GM18907 (cell line): ENCODE data around the gene MAP1LC3A.

Experiments
- ATAC-seq: cut with Tn5 transposase; IDR thresholded peaks from one replicate; pipeline ENCODE4 v1.9.1; 2021; ENCODE audit warnings: mild to moderate bottlenecking, moderate library complexity; ENCODE audit not compliant: unreplicated experiment

Gene MAP1LC3A

DNA sequence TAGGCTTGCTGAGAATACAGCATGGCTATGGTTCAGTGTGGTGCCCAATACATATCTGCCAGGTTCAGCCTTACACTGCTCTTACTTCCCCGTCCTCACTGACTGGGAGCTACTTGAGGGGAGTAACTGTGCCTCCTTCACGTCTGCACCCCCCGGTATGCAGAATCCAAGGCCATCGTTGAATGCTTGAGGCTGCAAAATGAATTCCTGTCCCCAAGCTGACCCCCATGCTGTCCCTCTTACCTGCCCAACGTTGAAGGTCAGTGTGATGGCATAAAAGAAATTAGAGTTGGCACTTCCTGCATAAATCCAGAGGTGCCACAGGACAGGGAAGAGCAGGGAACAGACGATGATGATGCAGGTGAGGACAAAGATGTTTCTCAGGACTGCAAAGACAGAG lies 16.3 kb downstream of the MAP1LC3A start:
- no peak for ATAC-seq

DNA sequence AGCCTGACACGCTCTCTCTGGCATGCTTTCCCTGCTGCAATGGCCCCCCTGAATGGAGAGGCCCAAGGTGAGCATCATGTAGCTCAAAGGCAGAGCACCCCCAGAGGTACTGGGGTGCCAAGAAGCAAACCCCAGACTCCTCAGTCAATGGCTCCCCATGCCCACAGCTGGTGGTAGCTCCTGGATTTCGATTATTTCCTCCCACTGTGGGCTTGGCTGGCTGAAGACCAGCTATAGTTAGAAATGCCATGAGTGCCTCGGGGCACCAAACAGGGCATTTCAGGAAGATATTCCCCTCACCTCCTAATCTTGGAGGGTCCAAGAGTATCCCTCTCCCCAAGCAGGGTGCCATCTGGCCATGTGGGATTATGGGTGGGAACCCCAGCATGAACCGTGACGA lies 16.8 kb downstream of the MAP1LC3A start:
- ATAC-seq, result no peak

DNA sequence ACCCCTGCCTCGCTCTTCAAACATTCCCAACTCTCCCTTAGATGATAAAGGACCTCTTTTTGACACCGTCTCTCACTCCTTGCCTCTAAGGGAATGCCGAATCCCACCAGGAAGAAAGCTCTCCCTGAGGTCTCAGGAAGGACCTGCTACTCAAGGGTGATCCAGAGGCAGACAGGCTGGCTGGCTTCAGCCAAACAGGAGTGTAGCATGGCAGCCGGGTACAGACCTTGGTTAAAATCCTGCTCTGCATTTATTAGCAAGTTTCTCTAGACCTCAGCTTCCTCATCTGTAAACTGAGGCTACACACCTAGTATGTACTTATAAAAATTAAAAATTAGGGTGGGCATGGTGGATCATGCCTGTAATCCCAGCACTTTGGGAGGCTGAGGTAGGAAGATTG lies 17.2 kb downstream of the MAP1LC3A start:
- no peak for ATAC-seq

DNA sequence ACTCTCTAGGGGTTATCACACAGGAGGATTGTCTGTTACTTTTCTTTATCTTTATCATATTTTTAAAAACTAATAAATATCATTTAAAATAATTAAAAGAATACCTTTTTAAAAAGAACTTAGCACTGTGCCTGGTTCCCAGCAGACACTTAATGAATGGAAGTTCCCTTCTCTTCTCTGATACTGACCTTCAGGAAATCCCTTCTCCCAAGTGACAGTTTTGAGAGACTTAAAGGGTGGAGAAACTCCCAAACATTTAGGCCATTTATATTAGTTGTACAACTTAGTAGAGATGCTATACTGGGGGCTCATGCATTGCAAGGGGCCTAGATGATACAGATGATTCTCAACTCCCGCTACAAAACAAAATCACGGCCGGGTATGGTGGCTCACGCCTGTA lies 18.5 kb downstream of the MAP1LC3A start:
- no peak for ATAC-seq

DNA sequence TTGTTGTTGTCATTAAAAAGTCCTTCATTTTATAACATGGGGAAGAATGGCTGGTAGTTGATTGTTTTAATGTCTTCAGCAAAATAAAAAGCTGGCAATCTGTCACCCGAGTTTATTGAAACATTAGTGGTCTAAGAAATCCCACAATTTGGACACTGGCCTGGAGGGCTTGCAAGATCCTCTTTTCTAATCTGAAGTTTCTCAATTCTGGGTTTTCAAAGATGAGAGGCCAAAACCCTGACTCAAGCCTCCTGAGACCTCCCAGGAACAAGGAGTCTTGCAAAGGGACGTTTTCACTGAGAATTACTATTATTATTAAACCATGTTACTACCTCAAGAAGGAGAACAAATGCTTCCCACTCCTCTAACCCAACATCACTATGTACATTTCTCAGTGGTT lies 19.5 kb downstream of the MAP1LC3A start:
- no peak for ATAC-seq

DNA sequence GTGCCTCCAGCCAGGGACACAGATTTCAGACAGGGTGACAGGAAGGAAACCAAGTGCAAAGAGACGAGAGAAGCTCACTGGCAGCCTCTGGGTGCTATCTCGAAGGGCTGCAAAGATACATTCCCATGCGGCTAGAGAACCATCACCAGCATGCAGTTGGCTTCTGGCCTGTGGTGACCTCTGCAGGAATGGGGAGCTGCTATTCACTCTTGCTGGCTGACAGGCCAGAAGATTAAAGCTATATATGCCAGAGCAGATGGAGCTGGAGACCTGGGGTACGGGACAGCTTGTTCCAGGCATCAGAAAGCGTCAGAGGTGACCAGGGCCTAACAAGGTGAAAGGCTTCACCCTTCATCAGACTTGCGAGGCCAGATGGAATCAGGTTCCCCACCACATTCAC lies 20.0 kb downstream of the MAP1LC3A start:
- no peak for ATAC-seq

DNA sequence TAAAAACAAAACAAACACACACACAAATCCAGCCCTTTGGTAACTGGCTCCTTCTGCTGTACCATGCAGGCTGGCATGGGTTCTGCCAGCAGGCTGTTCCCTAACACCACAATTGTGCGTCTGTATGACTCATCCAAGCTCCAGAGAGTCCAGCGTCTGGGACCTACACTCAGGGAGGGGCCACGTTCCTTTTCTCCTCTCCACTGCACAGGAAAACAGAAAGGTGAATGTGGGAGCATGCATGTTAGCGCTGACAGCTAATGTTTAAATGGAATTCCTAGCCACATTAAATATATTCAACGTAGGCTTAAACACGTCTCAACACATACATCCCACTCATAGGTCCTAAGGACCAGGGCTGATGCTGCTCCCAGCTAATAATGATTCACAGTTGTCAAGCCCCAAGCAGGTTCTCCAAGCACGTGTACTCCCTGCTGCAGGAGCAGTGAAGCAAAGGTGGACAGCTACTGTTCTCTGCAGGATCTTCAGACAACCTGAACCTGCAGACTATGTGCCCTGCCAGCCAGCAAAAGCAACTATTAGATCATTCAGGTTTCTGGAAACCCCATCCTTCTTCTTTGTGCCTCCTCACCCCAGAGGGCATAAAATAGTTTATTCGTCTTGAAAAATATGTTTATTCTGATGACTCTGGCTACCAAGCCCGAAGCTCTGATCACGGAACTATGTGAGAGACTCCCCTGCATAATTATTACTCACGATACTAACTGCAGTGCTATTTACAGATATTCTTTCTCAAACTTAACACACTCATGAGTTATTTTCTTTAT lies 20.9 kb downstream of the MAP1LC3A start:
- ATAC-seq, result no peak

DNA sequence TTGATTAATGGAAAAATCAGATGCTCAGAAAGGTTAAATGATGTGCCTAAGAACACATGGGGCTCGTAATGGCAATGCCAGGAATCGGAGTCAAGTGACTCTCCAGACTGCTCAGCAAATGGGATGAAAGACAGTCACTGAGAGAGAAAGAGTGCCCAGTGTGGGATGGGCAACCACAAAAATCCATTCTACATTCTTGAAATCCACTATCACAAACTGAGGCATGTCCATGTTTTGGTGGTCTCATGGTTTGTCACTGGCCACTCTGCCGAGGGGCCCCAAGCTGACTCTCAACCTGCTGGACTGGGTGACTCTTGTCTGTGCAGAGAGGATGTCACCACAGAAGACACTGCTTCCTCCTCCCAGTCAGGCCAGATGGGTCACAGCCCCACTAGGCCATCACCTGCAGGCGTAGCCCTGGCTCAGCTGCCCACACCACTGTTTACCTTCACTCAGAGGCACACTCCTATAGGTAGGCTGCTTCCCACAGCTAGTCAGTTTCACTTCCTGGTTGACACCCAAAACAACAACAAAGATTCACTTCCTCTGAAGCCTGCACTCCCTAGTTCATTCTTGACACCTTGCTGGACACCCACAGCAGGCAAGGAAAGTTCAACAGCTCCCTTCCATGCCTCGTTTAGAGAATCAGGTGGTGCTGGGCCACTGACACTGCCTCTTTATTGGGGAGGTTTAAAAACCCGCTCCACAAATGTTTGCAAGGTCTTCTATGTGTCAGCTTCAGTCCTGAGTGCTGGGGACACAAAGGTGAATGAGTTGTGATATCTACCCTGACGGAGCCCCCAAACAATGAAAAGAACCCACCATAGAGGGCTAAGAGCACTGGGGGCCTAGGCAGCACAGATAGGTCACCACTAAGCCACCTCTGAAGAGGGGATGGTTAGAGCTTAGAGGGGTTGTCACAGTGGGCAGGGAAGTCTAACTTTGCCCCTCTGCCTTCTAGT lies 21.7 kb downstream of the MAP1LC3A start:
- peak; percentile 46 for ATAC-seq

DNA sequence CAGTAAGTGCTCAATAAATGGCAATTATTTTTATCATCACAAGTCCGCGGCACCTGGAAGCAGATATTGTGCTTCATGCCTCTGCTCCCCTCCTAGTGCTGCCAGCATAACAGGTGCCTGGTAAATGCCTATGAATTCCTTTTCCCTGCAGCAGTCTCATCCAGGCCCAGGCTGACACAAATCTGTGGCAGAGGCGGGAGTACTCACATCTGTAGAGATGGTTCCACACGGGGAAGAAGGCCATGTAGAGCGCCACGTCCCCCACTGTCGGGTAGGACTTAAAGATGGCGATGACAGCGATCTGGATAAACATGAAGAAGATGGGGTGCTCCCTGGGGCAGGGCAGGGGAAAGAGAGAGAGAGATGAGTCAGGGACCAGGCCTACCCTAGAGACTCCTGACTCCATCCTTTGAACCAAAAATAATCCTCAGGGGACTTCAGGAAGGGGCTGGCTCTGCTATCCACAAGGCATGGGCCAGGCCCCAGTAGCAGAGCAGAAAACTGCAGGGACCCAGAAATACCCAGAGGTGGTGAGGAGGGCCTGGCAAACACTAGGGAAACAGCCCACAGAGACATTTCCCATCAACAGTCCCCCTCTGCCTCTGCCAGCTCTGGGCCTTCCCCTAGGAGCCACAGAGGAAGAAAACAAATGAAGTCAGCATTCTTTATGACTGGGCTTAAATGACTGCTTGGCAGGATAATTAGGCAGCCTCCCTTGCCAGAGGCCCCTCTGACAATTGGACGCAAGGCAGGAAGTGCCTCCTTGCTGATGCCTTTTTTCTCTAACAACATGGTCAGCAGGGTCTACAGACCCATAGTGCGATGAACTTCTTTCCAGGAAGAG lies 23.0 kb downstream of the MAP1LC3A start:
- ATAC-seq, result no peak

DNA sequence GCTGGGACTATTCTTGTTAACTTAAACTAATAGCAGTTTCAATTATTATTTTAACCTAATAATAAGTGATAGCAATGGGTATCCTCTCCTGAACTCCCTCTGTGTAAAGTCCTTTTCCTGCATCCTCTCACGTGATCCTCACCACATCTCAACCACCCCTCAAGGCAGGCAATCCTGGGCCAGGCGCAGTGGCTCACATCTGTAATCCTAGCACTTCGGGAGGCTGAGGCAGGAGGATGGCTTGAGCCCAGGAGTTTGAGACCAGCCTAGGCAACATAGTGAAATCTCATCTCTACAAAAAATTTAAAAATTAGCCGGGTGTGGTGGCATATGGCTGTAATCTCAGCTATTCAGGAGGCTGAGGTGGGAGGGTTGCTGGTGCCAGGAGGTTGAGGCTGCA lies 23.7 kb downstream of the MAP1LC3A start:
- ATAC-seq, result no peak

DNA sequence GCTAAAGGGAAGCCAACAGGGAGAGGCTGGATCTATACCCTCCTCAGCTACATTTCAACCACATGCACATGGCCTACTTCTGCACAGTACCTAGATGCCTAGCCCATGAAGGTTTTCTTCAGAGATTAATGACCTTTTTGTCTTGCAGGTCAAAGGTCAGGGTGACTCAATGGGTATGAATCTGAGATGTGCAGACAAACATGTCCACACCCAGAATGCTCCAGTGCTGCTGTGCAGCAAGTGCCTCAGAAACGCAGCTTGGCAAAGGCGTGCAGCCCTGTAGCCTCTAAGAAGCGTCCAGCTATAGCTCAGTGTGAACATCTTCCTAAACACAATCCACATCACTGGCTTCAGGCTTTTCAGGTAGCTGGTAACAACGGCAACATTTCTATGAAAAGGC lies 24.4 kb downstream of the MAP1LC3A start:
- no peak for ATAC-seq

DNA sequence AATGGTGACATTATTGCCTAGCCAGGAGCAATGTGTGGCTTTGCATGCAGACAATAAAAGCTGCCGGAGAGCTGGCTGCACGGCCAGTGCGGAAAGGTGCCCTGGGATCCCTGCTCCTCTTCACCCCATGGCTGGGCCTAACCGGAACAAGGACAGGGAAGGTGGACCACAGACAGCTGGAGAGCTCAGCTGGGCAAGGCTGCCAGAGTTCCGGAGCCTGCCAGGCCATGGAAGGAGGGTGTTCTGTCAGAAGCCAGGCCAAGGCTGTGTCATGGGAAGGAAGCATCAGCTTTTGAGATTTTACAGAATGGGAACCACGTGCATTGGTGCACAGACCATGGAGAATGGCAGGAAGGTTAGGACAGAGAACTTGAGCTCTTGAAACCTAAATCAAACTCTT lies 25.0 kb downstream of the MAP1LC3A start:
- ATAC-seq, result no peak

DNA sequence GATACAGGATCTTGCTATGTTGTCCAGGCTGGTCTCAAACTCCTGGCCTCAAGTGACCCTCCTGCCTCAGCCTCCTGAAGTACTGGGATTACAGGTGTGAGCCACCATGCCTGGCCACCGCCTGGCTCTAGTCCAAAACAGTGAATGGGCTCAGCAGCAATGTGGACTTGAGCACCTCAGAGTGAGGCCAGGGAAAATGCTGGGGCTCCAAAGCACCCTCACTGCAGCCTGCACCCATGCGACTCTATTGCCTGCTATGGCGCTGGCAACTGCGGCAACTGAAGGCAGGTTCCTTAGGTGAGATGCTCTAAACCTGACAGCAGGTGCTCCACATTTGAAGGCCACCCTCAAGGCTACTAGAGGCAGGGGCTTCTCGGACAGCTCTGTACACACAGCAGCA lies 26.5 kb downstream of the MAP1LC3A start:
- ATAC-seq, result no peak

DNA sequence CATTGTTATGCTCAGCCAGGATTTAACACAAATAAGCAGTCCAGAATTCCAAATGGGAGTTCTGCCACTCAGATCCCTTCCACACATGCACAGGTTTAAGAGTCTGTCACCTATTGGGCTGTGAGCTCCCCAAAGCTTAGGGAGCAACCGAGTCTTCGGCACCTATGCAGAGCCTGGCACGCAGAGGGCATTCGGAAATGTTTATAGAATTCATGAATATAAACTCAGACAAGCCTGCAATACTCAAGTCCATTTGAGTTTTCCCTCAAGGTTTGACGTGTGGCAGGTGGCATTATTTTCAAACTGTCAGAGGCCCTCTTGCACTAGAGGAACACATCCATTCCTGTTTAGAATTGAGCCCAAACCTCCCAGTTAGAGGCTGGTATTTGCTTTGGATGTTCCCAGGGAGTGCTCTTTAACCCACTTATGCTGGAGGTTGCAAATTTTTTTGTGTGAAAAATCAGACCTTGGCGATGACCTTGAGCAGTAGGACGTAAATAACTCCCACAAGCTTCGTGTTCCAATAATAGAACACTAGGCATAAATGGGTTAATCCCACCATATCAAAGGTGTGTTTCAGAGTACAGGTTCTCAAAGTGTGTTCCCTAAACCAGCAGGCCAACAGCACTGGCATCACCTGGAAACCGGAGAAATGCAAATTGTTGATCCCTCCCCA lies 28.1 kb downstream of the MAP1LC3A start:
- no peak for ATAC-seq

DNA sequence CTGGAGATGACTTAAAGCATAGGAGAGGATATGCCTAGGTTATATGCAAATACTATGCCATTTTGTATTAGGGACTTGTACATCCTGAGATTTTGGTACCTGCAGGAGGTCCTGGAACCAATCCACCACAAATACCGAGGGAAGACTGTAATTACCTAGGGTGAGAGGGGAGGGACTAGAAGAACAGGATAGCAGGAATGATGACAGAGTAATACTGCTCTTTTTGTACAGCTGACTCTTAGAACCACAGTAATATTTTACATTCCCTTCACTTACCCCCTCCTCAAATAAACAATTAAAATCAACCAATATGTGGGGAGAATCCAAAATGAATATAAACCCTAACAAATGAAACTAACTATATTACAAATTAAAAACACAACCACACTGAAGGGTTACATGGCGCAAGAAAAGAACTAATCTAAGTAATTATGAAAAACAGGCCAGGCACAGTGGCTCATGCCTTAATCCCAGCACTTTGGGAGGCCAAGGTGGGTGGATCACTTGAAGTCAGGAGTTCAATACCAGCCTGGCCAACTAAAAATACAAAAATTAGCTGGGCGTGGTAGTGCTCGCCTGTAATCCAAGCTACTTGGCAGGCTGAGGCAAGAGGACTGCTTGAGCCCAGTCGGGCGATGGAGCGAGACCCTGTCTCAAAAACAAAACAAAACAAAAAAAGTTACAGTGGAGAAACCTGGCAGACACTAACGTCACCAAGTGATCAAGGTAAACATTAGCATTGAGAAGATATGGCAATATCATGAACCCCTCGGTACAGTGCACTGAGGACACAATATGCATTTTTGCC lies 37.1 kb downstream of the MAP1LC3A start:
- ATAC-seq, result no peak

DNA sequence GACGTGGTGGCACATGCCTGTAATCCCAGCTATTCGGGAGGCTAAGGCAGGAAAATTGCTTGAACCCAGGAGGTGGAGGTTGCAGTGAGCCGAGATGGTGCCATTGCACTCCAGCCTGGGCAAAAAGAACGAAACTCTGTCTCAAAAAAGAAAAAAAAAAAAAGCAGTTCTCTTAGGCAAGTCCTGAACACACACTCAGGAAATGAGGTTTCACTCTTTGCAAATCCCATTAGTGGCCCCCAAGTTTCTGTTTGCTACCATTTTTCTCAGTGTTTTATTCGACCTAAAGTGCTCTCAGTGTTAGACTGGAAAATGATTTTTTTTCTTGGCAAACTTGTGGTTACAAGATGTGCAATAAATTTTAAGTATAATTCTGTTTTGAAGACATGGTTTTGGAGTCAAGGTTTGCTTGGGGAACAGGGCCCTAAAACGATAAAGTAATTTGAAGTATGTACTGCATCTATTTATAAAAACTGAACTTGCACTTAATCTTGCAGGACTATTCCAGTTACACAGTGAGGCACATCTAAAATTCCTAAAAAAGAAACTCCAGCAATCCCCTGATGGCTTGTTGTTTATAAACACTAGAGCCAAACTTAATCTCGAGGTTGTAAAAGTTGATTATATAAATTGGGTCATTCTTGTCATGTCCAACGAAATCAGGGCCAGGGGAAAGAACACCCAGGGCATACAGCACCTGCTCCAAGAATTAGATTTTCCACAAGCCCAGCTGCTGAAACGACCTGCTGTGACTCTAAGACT lies 42.6 kb downstream of the MAP1LC3A start:
- no peak for ATAC-seq

DNA sequence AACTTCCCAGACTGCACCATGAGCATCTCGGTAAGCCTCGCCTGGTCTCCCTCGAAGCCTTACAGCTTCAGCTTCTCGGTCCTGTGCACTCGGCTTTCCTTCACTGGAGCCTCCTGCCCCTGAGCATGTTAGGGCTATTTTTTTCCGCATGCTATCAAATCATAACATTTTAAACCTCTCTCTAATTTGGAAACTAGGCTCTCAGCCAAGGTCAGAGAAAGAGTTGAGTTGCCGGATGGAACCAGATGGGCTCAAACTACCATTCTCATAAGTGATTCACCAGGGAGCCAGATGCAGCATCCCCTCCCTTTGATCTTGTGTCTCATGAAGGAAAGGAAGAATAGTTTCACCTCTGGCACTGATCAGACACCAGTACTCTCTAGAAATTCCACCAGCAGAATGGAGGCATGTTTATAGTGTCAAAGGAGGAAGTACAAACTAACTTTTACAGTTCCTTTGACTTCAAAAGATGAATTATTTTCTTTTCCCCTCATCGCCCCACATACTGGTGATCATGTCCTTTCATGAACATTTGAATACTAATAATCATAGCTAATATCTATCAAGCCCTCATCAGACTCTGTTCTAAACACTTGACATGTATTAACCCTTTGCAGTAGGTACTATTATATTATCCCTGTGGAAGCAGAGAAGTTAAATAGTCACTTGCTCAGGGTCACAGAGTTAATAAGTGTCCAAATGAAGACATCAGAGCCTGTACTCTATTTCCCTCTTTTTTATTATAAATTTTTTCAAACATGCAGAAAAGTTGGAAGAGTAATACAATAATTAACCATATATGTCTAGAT lies 46.7 kb downstream of the MAP1LC3A start:
- ATAC-seq, result no peak

DNA sequence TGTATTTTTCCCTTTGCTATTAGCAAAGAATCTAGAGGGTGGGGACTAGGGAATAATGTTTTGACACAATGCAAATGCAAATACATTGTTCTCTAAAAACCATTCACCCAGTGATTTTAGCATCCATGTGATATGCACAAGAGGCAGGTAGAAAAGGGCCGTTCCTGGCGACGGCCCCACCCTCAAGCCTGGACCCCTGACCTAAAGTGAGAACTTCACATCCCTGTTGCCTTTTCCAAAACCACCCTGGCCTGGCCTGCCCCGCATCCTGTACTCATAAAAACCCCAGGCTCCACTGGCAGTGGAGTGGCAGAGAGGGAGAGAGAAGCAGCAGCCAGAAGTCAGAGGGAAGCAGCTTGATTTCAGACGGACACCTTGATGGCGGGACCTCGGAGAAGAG lies 48.5 kb downstream of the MAP1LC3A start:
- no peak for ATAC-seq
